ENCODE results near the gene SRGN. TPM values are rescaled to one million over a fixed set of nuclear protein-coding genes. Genes with fewer than 3 reads are reported as not detected.
"Not testable (repeated sequence)": the region's sequence is repeated elsewhere in the genome, so short reads cannot be mapped to it uniquely, and the experiment has no call there.

Gene SRGN
- total RNA-seq, 2 experiments from 2014 or later: 162 to 167 TPM

- H3K27ac Mint-ChIP-seq; H3K9me3 Mint-ChIP-seq; H3K36me3 Mint-ChIP-seq; H3K4me3 Mint-ChIP-seq; DNase-seq; ATAC-seq (ENCODE audit: low read depth); H3K27me3 Mint-ChIP-seq; H3K4me1 Mint-ChIP-seq; POLR2A ChIA-PET: not testable (repeated sequence)
These were observed 54.2 kb downstream of the SRGN start for GRCh38 chr10:69142074-69142473.

GRCh38 chr10:69142983-69143382 is 55.1 kb downstream of the SRGN start:
- Mint-ChIP-seq H3K36me3 (peaks cover 5% of the 10 kb centered on the region), H3K27me3 (no peaks in the 10 kb centered on the region), H3K9me3 (no peaks in the 10 kb centered on the region), H3K4me3 (no peak overlapping the region), H3K27ac (no peak overlapping the region), H3K4me1 (peaks cover 11% of the 10 kb centered on the region)
- ATAC-seq (ENCODE audit: low read depth) (no peak), DNase-seq (no peak)
- POLR2A ChIA-PET: no interaction called here

GRCh38 chr10:69145329-69145728 is 57.4 kb downstream of the SRGN start:
- Mint-ChIP-seq H3K9me3 (no peaks in the 10 kb centered on the region), H3K27ac (no peak overlapping the region), H3K27me3 (no peaks in the 10 kb centered on the region), H3K4me1 (peaks cover 17% of the 10 kb centered on the region), H3K4me3 (no peak overlapping the region), H3K36me3 (peaks cover 9% of the 10 kb centered on the region)
- DNase-seq (no peak), ATAC-seq (ENCODE audit: low read depth) (no peak)
- POLR2A ChIA-PET: interaction anchor here (0.6 kb wide), 1 partner anchor 29 kb away, joined by 4 read pairs; no protein-coding TSS in a partner anchor

GRCh38 chr10:69145864-69146263 is 58.0 kb downstream of the SRGN start:
- no peak overlapping the region for H3K4me3 Mint-ChIP-seq
- peaks cover 18% of the 10 kb centered on the region for H3K4me1 Mint-ChIP-seq

GRCh38 chr10:69146759-69147158 is 58.9 kb downstream of the SRGN start:
- Mint-ChIP-seq H3K36me3 (peaks cover 9% of the 10 kb centered on the region), H3K4me1 (peaks cover 19% of the 10 kb centered on the region), H3K27me3 (no peaks in the 10 kb centered on the region), H3K27ac (no peak overlapping the region), H3K4me3 (no peak overlapping the region), H3K9me3 (no peaks in the 10 kb centered on the region)
- DNase-seq: no peak
- POLR2A ChIA-PET: interaction anchor here (0.6 kb wide), 1 partner anchor 102 kb away, joined by 5 read pairs; no protein-coding TSS in a partner anchor
- no peak for ATAC-seq (ENCODE audit: low read depth)

More at GRCh38 chr10:69145864-69146263, 58.0 kb downstream of the SRGN start:
- H3K27me3 Mint-ChIP-seq: no peaks in the 10 kb centered on the region
- no peak for ATAC-seq (ENCODE audit: low read depth)
- H3K9me3 Mint-ChIP-seq: no peaks in the 10 kb centered on the region
- H3K36me3 Mint-ChIP-seq: peaks cover 9% of the 10 kb centered on the region
- DNase-seq: no peak
- POLR2A ChIA-PET: interaction anchor here (0.6 kb wide), 1 partner anchor 29 kb away, joined by 4 read pairs; no protein-coding TSS in a partner anchor
- no peak overlapping the region for H3K27ac Mint-ChIP-seq

GRCh38 chr10:69151984-69152383 is 64.1 kb downstream of the SRGN start:
- H3K9me3 Mint-ChIP-seq: no peaks in the 10 kb centered on the region
- H3K27ac Mint-ChIP-seq: no peak overlapping the region
- ATAC-seq (ENCODE audit: low read depth) (no peak), DNase-seq (no peak)
- peaks cover 11% of the 10 kb centered on the region for H3K36me3 Mint-ChIP-seq
- H3K4me1 Mint-ChIP-seq: peaks cover 13% of the 10 kb centered on the region
- POLR2A ChIA-PET: no interaction called here
- H3K27me3 Mint-ChIP-seq: no peaks in the 10 kb centered on the region
- H3K4me3 Mint-ChIP-seq: no peak overlapping the region

GRCh38 chr10:69153227-69153626 is 65.3 kb downstream of the SRGN start:
- ATAC-seq (ENCODE audit: low read depth): no peak
- H3K27ac Mint-ChIP-seq: no peak overlapping the region
- peaks cover 10% of the 10 kb centered on the region for H3K36me3 Mint-ChIP-seq
- H3K9me3 Mint-ChIP-seq: no peaks in the 10 kb centered on the region
- H3K27me3 Mint-ChIP-seq: no peaks in the 10 kb centered on the region
- H3K4me3 Mint-ChIP-seq: no peak overlapping the region
- peaks cover 8% of the 10 kb centered on the region for H3K4me1 Mint-ChIP-seq
- POLR2A ChIA-PET: interaction anchor here (0.7 kb wide), 1 partner anchor 640 kb away, joined by 3 read pairs; no protein-coding TSS in a partner anchor
- DNase-seq: no peak

Other genes starting within 250 kb of the SRGN start
- 10 to 100 TPM; 49.3 to 51.4 TPM for gene DDX50, start 186.8 kb upstream of the SRGN start, total RNA-seq
- gene DDX21, start 131.9 kb upstream of the SRGN start, total RNA-seq: 10 to 100 TPM; 63.8 to 65.1 TPM
- gene KIFBP, start 99.3 kb upstream of the SRGN start, total RNA-seq: 10 to 100 TPM; 13.7 TPM
- 10 to 100 TPM; 46.7 to 49.7 TPM for gene VPS26A, start 36.1 kb downstream of the SRGN start, total RNA-seq
- gene SUPV3L1, start 92.1 kb downstream of the SRGN start, total RNA-seq: 10 to 100 TPM; 35.6 to 38.3 TPM
- 1 to 10 TPM in 1 of 2 experiments, under 1 TPM in 1; 0.68 to 1.1 TPM for gene HKDC1, start 132.2 kb downstream of the SRGN start, total RNA-seq
- gene HK1, start 190.4 kb downstream of the SRGN start, total RNA-seq: 100 to 1,000 TPM; 118 to 123 TPM

Data from activated naive CD8-positive, alpha-beta T cell treated with anti-CD3 and anti-CD28 coated beads, Interleukin-2, amount 10 ng/mL, durations not matched to agents 7 days and 5 days (primary cell).